Stimulated activated CD4-positive, alpha-beta T cell treated with anti-CD3 and anti-CD28 coated beads, Interleukin-12 subunit alpha, Interleukin-12 subunit beta, amount 100 ng/mL, for 4 hours (primary cell): ENCODE data around the gene PRKCA.
"Not testable (repeated sequence)": the region's sequence is repeated elsewhere in the genome, so short reads cannot be mapped to it uniquely, and the experiment has no call there.

Experiments used
- DNase-seq: peaks from one replicate; pipeline ENCODE4 v3.0.0-alpha.2; 2020

Gene PRKCA

GRCh38 chr17:66301864-66302741 lies at the start of gene PRKCA:
TSS of gene PRKCA (plus strand) at chr17:66302613.
- peak; percentile 73 for DNase-seq

GRCh38 chr17:66253458-66253857 lies 49.0 kb upstream of the PRKCA start:
- not testable (repeated sequence) for DNase-seq

GRCh38 chr17:66255112-66255511 lies 47.3 kb upstream of the PRKCA start:
- no peak for DNase-seq

- DNase-seq, result no peak
These were observed 46.9 kb upstream of the PRKCA start for GRCh38 chr17:66255527-66255971.

- no peak for DNase-seq
These were observed 42.1 kb upstream of the PRKCA start for GRCh38 chr17:66260275-66260674.

- DNase-seq, result no peak
These were observed 41.7 kb upstream of the PRKCA start for GRCh38 chr17:66260688-66261087.

GRCh38 chr17:66262767-66263166 lies 39.6 kb upstream of the PRKCA start:
- DNase-seq, result no peak

GRCh38 chr17:66264696-66265095 lies 37.7 kb upstream of the PRKCA start:
- DNase-seq, result no peak

- no peak for DNase-seq
These were observed 34.0 kb upstream of the PRKCA start for GRCh38 chr17:66268247-66268927.

GRCh38 chr17:66270106-66270505 lies 32.3 kb upstream of the PRKCA start:
- no peak for DNase-seq

- DNase-seq, result no peak
These were observed 30.9 kb upstream of the PRKCA start for GRCh38 chr17:66271512-66271911.

GRCh38 chr17:66272811-66273585 lies 29.4 kb upstream of the PRKCA start:
- DNase-seq, result no peak

- DNase-seq, result no peak
These were observed 28.9 kb upstream of the PRKCA start for GRCh38 chr17:66273586-66273848.

GRCh38 chr17:66275651-66276050 lies 26.8 kb upstream of the PRKCA start:
- DNase-seq, result no peak

GRCh38 chr17:66276328-66276937 lies 26.0 kb upstream of the PRKCA start:
- DNase-seq, result no peak

- DNase-seq, result no peak
These were observed 25.2 kb upstream of the PRKCA start for GRCh38 chr17:66277191-66277590.

GRCh38 chr17:66281661-66282369 lies 20.6 kb upstream of the PRKCA start:
- DNase-seq, result no peak

- DNase-seq, result no peak
These were observed 19.0 kb upstream of the PRKCA start for GRCh38 chr17:66283296-66283934.

- no peak for DNase-seq
These were observed 18.4 kb upstream of the PRKCA start for GRCh38 chr17:66283971-66284370.

GRCh38 chr17:66285149-66285548 lies 17.3 kb upstream of the PRKCA start:
- no peak for DNase-seq

GRCh38 chr17:66287911-66288310 lies 14.5 kb upstream of the PRKCA start:
- no peak for DNase-seq

- DNase-seq, result no peak
These were observed 12.2 kb upstream of the PRKCA start for GRCh38 chr17:66290101-66290722.
